Mesenchymal stem cell (in vitro differentiated cells and primary cell): ENCODE data around the gene RPL36.
A peak's percentile ranks its signal among the peaks of the same experiment; 100 is the strongest.

Experiments used
- DNase-seq: peaks from one replicate; pipeline ENCODE4 v3.0.0-alpha.2; 2013
- H2AFZ ChIP-seq: one replicate; pipeline ENCODE4 v1.6.1; 2013; ENCODE audit warnings: low read depth, mild to moderate bottlenecking, control low read depth, inconsistent platforms, low read length, moderate library complexity
- H2AK5ac ChIP-seq: 2 replicates; pipeline ENCODE4 v1.6.1; 2013; ENCODE audit warnings: low read length, moderate library complexity, mild to moderate bottlenecking, inconsistent platforms; ENCODE audit not compliant: severe bottlenecking
- H2BK120ac ChIP-seq: one replicate; pipeline ENCODE4 v1.6.1; 2013; ENCODE audit warnings: low read depth, mild to moderate bottlenecking, inconsistent platforms, low read length, moderate library complexity
- H2BK12ac ChIP-seq, 2 experiments: one replicate each; pipeline ENCODE4 v1.6.1; 2013; ENCODE audit warnings: inconsistent platforms in 2 of 2, low read length in 2 of 2, mild to moderate bottlenecking in 2 of 2, moderate library complexity in 2 of 2, control low read depth in 1 of 2
- H2BK15ac ChIP-seq: one replicate; pipeline ENCODE4 v1.6.1; 2013; ENCODE audit warnings: mild to moderate bottlenecking, low read depth, inconsistent platforms; ENCODE audit not compliant: poor library complexity, severe bottlenecking
- H2BK5ac ChIP-seq: 2 replicates; pipeline ENCODE4 v1.6.1; 2013; ENCODE audit warnings: low read depth, mild to moderate bottlenecking, low read length, control low read depth, inconsistent platforms; ENCODE audit not compliant: poor library complexity, severe bottlenecking
- H3K14ac ChIP-seq, 2 experiments: one replicate each; pipeline ENCODE4 v1.6.1; 2013; ENCODE audit warnings: inconsistent platforms in 2 of 2, low read length in 2 of 2, control low read depth in 1 of 2, mild to moderate bottlenecking in 1 of 2, moderate library complexity in 1 of 2
- H3K18ac ChIP-seq, 2 experiments: one replicate each; pipeline ENCODE4 v1.6.1; 2013; ENCODE audit warnings: inconsistent platforms in 2 of 2, low read length in 2 of 2, control low read depth in 1 of 2, low read depth in 1 of 2, mild to moderate bottlenecking in 1 of 2
- H3K23ac ChIP-seq, 2 experiments: one replicate each; pipeline ENCODE4 v1.6.1; 2013; ENCODE audit warnings: inconsistent platforms in 2 of 2, low read length in 2 of 2, mild to moderate bottlenecking in 2 of 2, moderate library complexity in 2 of 2, control low read depth in 1 of 2
- H3K27ac ChIP-seq: 2 replicates; pipeline ENCODE4 v1.5.1; 2013; ENCODE audit warnings: mild to moderate bottlenecking, moderate library complexity, low read length, control low read depth, inconsistent platforms; ENCODE audit not compliant: poor library complexity, severe bottlenecking
- H3K27me3 ChIP-seq, 2 experiments: 2 replicates each; pipeline versions ENCODE4 v1.6.1 to v1.7.0; 2013; ENCODE audit warnings: low read length in 2 of 2, mild to moderate bottlenecking in 2 of 2, moderate library complexity in 2 of 2, control low read depth in 1 of 2, inconsistent platforms in 1 of 2; ENCODE audit not compliant: control insufficient read depth in 1 of 2, insufficient read depth in 1 of 2
- H3K36me3 ChIP-seq, 2 experiments: 2 replicates each; pipeline versions ENCODE4 v1.6.1 to v1.7.0; 2013; ENCODE audit warnings: low read length in 2 of 2, control low read depth in 1 of 2, inconsistent platforms in 1 of 2, low read depth in 1 of 2, mild to moderate bottlenecking in 1 of 2; ENCODE audit not compliant: insufficient read depth in 2 of 2, control insufficient read depth in 1 of 2
- H3K4ac ChIP-seq, 2 experiments: one replicate each; pipeline ENCODE4 v1.6.1; 2013; ENCODE audit warnings: inconsistent platforms in 2 of 2, low read length in 2 of 2, mild to moderate bottlenecking in 2 of 2, moderate library complexity in 2 of 2, control low read depth in 1 of 2, low read depth in 1 of 2
- H3K4me1 ChIP-seq: 2 replicates; pipeline ENCODE4 v1.6.1; 2013; ENCODE audit warnings: low read depth, low read length, control low read depth; ENCODE audit not compliant: control insufficient read depth, insufficient read depth
- H3K4me2 ChIP-seq: 2 replicates; pipeline ENCODE4 v1.6.1; 2013; ENCODE audit warnings: low read length, mild to moderate bottlenecking, inconsistent platforms; ENCODE audit not compliant: poor library complexity, severe bottlenecking
- H3K4me3 ChIP-seq, 2 experiments: 2 replicates each; pipeline versions ENCODE4 v1.5.1 to v1.7.0; 2013; ENCODE audit warnings: low read length in 2 of 2, mild to moderate bottlenecking in 2 of 2, control low read depth in 1 of 2, low read depth in 1 of 2; ENCODE audit not compliant: insufficient read depth in 1 of 2
- H3K79me1 ChIP-seq: replicated peaks from 2 replicates; pipeline ENCODE4 v1.6.1; 2013; ENCODE audit warnings: mild to moderate bottlenecking, control low read depth, low read length, inconsistent platforms; ENCODE audit not compliant: poor library complexity, severe bottlenecking
- H3K9ac ChIP-seq: 2 replicates; pipeline ENCODE4 v1.7.0; 2013; ENCODE audit warnings: mild to moderate bottlenecking, low read length, moderate library complexity
- H3K9me3 ChIP-seq: 2 replicates; pipeline ENCODE4 v1.7.0; 2013; ENCODE audit warnings: mild to moderate bottlenecking, low read length; ENCODE audit not compliant: control insufficient read depth
- H4K8ac ChIP-seq: one replicate; pipeline ENCODE4 v1.6.1; 2013; ENCODE audit warnings: inconsistent platforms, mild to moderate bottlenecking, low read length, moderate library complexity
- H4K91ac ChIP-seq: one replicate; pipeline ENCODE4 v1.6.1; 2013; ENCODE audit warnings: mild to moderate bottlenecking, low read length, inconsistent platforms
- WGBS: methylation state at CpG from one replicate; pipeline ENCODE4 v1.1.7; 2013; ENCODE audit warnings: mixed read lengths; 5-methylcytosine and 5-hydroxymethylcytosine counted together

RPL36 gene

DNA sequence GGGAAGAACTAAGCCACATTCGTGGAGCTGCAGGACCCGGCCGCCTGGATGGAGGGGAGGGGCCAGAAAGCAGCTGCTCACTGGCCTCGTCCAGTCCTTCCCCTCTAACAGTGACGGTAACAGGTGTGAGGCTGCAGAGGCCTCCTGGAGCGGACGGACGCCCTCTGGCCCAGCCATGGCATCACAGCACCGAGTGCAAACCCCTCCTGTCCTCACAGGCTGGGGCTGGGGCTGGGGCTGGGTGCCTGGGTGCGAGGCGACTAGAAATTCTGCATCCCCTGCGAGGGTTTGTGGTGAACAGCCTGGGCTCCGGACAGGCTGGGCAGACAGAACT, 13.4 kb upstream of the RPL36 start:
- H3K27me3 ChIP-seq: no peaks in the 10 kb centered on the region
- H4K8ac ChIP-seq: no peak overlapping the region
- H3K27ac ChIP-seq: no peak overlapping the region
- peaks cover 20% of the 10 kb centered on the region for H3K79me1 ChIP-seq
- H3K14ac ChIP-seq: no peak overlapping the region
- no peak overlapping the region for H3K4ac ChIP-seq
- no peak overlapping the region for H2BK5ac ChIP-seq
- DNase-seq: no peak
- no peak overlapping the region for H3K4me3 ChIP-seq
- peaks cover 9 to 34% of the 10 kb centered on the region in 2 experiments for H3K36me3 ChIP-seq
- H3K4me1 ChIP-seq: peaks cover 18% of the 10 kb centered on the region
- no peak overlapping the region for H2BK12ac ChIP-seq
- no peak overlapping the region for H2BK15ac ChIP-seq
- H2BK120ac ChIP-seq: no peak overlapping the region
- whole genome bisulfite sequencing: 92% methylated on average over 13 of the region's 13 CpGs
- no peaks in the 10 kb centered on the region for H3K9me3 ChIP-seq
- no peak overlapping the region for H3K4me2 ChIP-seq
- no peak overlapping the region for H3K18ac ChIP-seq
- no peak overlapping the region for H4K91ac ChIP-seq
- H3K9ac ChIP-seq: no peak overlapping the region
- H3K23ac ChIP-seq: no peak overlapping the region
- no peak overlapping the region for H2AFZ ChIP-seq
- H2AK5ac ChIP-seq: no peak overlapping the region

DNA sequence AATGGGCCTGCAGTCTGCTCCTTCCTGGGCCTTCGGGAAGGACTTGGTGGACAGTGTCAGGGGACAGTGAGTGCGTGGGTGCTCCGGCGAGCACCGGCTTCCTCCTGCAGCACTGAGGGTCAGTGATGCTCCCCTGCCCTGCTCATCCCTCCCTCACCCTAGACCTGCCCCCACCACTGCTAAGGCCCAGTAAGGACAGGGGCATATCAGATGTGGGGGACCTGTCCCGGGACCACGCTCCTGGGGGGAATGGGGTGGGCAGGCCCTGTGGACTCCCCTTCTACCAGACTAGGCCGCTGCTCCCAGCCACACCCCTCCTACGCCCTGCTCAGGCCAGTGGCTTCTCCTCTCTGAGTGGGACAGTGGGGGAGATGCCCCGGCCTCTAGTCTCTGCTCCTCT, 13.0 kb upstream of the RPL36 start:
- 92% methylated on average over 9 of the region's 10 CpGs for WGBS
- no peak overlapping the region for H2AFZ ChIP-seq
- no peak overlapping the region for H2BK5ac ChIP-seq
- no peak overlapping the region for H3K18ac ChIP-seq
- no peak overlapping the region for H4K8ac ChIP-seq
- H3K27me3 ChIP-seq: no peaks in the 10 kb centered on the region
- no peak overlapping the region for H2BK120ac ChIP-seq
- H3K79me1 ChIP-seq: peaks cover 24% of the 10 kb centered on the region
- H3K23ac ChIP-seq: no peak overlapping the region
- H3K9me3 ChIP-seq: no peaks in the 10 kb centered on the region
- no peak overlapping the region for H2AK5ac ChIP-seq
- H3K14ac ChIP-seq: no peak overlapping the region
- no peak overlapping the region for H3K4ac ChIP-seq
- H3K27ac ChIP-seq: no peak overlapping the region
- no peak overlapping the region for H4K91ac ChIP-seq
- DNase-seq: no peak
- no peak overlapping the region for H3K4me2 ChIP-seq
- H3K4me1 ChIP-seq: peaks cover 21% of the 10 kb centered on the region
- no peak overlapping the region for H3K9ac ChIP-seq
- H3K36me3 ChIP-seq: peaks cover 5 to 30% of the 10 kb centered on the region in 2 experiments
- H2BK12ac ChIP-seq: no peak overlapping the region
- H2BK15ac ChIP-seq: no peak overlapping the region
- no peak overlapping the region for H3K4me3 ChIP-seq

DNA sequence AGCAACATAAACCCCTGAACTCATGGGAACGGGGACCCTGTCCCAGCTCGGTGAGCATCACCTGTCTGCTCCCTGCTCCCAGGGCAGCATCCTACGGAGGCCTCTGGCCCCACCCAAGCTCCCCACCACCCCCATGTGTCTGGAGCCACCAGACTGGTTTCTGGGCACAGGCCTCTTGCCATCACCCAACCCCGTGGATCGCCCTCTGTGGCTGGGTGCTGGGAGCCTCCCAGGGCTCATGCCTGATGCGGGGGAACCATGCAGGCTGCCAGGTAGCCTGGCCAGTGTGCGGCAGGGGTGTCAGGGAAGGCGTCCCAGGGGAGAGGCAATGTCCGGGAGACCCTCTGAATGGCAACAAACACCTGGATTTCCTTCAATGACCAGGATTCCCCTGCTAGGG, 12.5 kb upstream of the RPL36 start:
- Histone ChIP-seq H3K4me3 (peak overlapping the region in 1 of 2 experiments; percentile 4), H3K27ac (no peak overlapping the region), H3K79me1 (peaks cover 29% of the 10 kb centered on the region), H2BK15ac (no peak overlapping the region), H3K23ac (no peak overlapping the region), H2BK120ac (no peak overlapping the region), H3K9ac (no peak overlapping the region), H3K14ac (no peak overlapping the region), H3K36me3 (peaks cover 5 to 29% of the 10 kb centered on the region in 2 experiments), H3K9me3 (no peaks in the 10 kb centered on the region), H4K91ac (no peak overlapping the region), H3K4me2 (no peak overlapping the region), H2BK12ac (no peak overlapping the region), H3K4me1 (peaks cover 23% of the 10 kb centered on the region), H2AK5ac (no peak overlapping the region), H3K4ac (no peak overlapping the region), H3K27me3 (no peaks in the 10 kb centered on the region), H2AFZ (no peak overlapping the region), H4K8ac (no peak overlapping the region), H2BK5ac (no peak overlapping the region), H3K18ac (no peak overlapping the region)
- DNase-seq: no peak
- WGBS: 95% methylated on average over 9 of the region's 9 CpGs

DNA sequence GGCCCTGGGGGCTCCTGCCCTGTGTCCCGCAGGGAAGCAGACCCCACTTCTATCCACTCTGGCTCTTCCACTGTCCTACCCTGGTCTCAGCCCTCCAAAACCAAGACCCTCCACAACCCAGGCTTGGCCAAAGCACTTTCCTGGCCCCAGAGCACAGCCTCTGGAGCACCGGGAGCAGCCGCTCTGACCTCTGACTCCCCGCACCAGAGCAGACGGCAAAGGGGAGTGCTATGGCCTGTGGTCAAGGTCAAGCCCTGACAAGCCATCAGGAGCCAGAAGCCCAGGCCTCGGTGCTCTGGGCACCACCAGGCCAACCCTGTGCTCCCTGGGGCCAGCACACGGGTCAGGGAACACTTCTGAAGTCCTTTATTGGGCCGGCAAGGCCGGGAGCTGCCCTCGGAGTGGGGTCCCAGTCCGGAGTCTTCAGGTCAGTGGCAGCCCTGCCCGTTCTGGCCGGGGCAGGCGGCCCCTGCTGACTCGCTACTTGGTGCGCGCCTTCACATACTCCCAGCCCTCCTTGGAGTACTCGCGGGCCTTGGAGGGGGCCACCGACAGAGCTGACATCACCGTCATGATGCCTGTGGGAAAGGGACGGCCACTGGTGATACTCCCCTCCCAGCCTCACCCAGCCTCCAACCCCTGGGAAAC, 11.9 kb upstream of the RPL36 start:
- Histone ChIP-seq H2AK5ac (no peak overlapping the region), H2BK120ac (no peak overlapping the region), H3K4me2 (no peak overlapping the region), H4K8ac (no peak overlapping the region), H3K4me3 (no peak overlapping the region), H2AFZ (no peak overlapping the region), H3K9ac (no peak overlapping the region), H2BK12ac (no peak overlapping the region), H3K23ac (no peak overlapping the region), H3K18ac (no peak overlapping the region), H3K9me3 (no peaks in the 10 kb centered on the region), H3K4ac (no peak overlapping the region), H3K27me3 (no peaks in the 10 kb centered on the region), H3K36me3 (peaks cover 5 to 26% of the 10 kb centered on the region in 2 experiments), H3K4me1 (peaks cover 23% of the 10 kb centered on the region), H3K27ac (no peak overlapping the region), H3K14ac (no peak overlapping the region), H2BK15ac (no peak overlapping the region), H3K79me1 (peaks cover 29% of the 10 kb centered on the region), H4K91ac (no peak overlapping the region), H2BK5ac (no peak overlapping the region)
- 95% methylated on average over 16 of the region's 22 CpGs for WGBS
- DNase-seq: no peak
